ENCODE measurements around the gene PIGX. TPM values are rescaled to one million over a fixed set of nuclear protein-coding genes. Genes with fewer than 3 reads are reported as not detected.
"Not testable (repeated sequence)": the region's sequence is repeated elsewhere in the genome, so short reads cannot be mapped to it uniquely, and the experiment has no call there.

The PIGX gene
- total RNA-seq, 1 donor from 2014 or later, result 20.1 TPM

DNA sequence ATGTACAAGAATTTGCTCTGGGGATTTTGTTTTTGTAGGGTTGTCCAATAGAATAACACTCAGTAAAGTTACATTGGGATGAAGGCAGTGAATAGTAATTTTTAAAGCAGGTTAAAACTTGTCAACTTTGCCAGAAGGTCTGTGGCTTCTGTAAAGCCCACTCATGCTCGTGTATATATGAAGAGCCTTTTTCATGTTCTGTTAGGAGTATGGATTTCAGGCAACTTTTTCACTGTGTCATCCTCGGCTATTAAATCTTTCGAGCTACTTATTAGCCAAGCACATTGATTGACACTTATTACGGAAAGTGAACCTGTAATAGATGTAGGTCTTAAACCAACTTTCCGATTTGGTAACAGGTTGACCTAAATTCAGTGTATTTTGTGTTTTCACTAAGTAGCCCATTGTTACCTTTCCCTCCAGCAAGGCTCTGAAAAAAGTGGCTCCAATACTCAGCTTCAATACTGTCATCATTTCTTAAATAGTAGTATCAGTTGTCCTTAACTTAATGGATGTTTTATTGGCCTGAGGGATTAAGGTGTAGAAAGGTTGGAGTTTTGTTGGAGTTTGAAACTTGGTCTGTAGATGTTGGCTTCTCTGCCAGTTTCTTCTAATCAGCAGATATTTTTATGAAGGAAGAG lies 29.2 kb downstream of the PIGX start:
- TF ChIP-seq, protein P1, sequence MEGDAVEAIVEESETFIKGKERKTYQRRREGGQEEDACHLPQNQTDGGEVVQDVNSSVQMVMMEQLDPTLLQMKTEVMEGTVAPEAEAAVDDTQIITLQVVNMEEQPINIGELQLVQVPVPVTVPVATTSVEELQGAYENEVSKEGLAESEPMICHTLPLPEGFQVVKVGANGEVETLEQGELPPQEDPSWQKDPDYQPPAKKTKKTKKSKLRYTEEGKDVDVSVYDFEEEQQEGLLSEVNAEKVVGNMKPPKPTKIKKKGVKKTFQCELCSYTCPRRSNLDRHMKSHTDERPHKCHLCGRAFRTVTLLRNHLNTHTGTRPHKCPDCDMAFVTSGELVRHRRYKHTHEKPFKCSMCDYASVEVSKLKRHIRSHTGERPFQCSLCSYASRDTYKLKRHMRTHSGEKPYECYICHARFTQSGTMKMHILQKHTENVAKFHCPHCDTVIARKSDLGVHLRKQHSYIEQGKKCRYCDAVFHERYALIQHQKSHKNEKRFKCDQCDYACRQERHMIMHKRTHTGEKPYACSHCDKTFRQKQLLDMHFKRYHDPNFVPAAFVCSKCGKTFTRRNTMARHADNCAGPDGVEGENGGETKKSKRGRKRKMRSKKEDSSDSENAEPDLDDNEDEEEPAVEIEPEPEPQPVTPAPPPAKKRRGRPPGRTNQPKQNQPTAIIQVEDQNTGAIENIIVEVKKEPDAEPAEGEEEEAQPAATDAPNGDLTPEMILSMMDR (IDR thresholded peaks at IDR 0.05; ENCODE audit: partially characterized antibody, unreplicated experiment), result no peak
- Mint-ChIP-seq H3K4me1 (ENCODE audit: low read depth, unreplicated experiment) (peaks cover 7% of the 10 kb centered on the region), H3K4me3 (ENCODE audit: unreplicated experiment) (peak overlapping the region; percentile 96), H3K27ac (ENCODE audit: unreplicated experiment) (peak overlapping the region; percentile 96), H3K9me3 (ENCODE audit: unreplicated experiment) (peaks cover 9% of the 10 kb centered on the region), H3K36me3 (ENCODE audit: unreplicated experiment) (peaks cover 6% of the 10 kb centered on the region), H3K27me3 (ENCODE audit: unreplicated experiment) (peaks cover 7% of the 10 kb centered on the region)
- no peak for DNase-seq

DNA sequence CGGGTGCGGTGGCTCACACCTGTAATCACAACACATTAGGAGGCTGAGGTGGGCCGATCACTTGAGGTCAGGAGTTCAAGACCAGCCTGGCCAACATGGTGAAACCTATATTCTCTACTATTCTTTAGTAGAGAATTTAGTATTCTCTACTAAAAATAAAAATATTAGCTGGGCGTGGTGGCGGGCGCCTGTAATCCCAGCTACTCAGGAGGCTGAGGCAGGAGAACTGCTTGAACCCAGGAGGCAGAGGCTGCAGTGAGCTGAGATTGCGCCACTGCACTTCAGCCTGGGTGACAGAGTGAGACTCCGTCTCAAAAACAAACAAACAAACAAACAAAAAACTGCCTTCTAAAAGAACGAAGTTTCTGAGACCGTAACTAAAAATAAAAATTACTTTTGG lies 31.4 kb downstream of the PIGX start:
- not testable (repeated sequence) for DNase-seq; H3K27ac Mint-ChIP-seq (ENCODE audit: unreplicated experiment); H3K27me3 Mint-ChIP-seq (ENCODE audit: unreplicated experiment); H3K9me3 Mint-ChIP-seq (ENCODE audit: unreplicated experiment); H3K4me3 Mint-ChIP-seq (ENCODE audit: unreplicated experiment); H3K36me3 Mint-ChIP-seq (ENCODE audit: unreplicated experiment); H3K4me1 Mint-ChIP-seq (ENCODE audit: low read depth, unreplicated experiment)

DNA sequence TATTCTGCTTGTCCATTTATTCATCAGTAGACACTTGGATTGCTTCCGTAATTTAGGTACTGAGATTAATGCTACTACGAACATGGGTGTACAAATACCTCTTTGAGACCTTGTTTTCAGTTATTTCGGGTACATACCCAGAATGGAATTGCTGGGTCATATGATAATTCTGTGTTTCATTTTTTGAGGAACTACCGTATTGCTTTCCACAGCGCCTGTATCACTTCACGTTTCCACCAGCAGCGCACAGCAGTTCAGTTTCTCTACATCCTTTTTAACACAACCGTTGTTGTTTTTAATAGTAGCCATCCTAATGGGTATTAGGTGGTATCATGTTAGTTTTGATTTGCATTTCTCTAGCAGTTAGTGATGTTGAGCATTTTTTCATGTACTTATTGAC lies 36.9 kb downstream of the PIGX start:
- Mint-ChIP-seq H3K4me1 (ENCODE audit: low read depth, unreplicated experiment) (peaks cover 5% of the 10 kb centered on the region), H3K4me3 (ENCODE audit: unreplicated experiment) (no peak overlapping the region), H3K9me3 (ENCODE audit: unreplicated experiment) (peaks cover 1% of the 10 kb centered on the region), H3K36me3 (ENCODE audit: unreplicated experiment) (no peaks in the 10 kb centered on the region), H3K27me3 (ENCODE audit: unreplicated experiment) (peaks cover 3% of the 10 kb centered on the region), H3K27ac (ENCODE audit: unreplicated experiment) (no peak overlapping the region)
- TF ChIP-seq, protein P1 (IDR thresholded peaks at IDR 0.05; ENCODE audit: partially characterized antibody, unreplicated experiment), result no peak
- DNase-seq, result no peak

DNA sequence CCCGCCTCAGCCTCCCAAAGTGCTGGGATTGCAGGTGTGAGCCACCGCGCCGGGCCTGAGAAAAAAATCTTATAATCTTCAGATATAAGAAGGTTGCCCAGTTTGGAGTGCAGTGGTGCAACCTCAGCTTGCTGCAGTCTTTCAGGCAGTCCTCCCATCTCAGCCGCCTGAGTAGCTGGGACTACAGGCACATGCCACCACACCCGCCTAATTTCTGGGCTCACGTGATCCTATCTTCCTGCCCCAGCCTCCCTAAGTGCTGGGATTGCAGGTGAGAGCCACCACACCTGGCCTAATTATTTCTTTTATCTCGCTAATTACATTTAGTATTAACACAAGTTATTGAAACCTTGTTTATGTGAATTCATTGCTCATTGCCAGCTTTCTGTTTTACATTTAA lies 41.0 kb downstream of the PIGX start:
- TF ChIP-seq, protein P1 (IDR thresholded peaks at IDR 0.05; ENCODE audit: partially characterized antibody, unreplicated experiment), result no peak
- Mint-ChIP-seq H3K9me3 (ENCODE audit: unreplicated experiment) (peaks cover 11% of the 10 kb centered on the region), H3K36me3 (ENCODE audit: unreplicated experiment) (peaks cover 17% of the 10 kb centered on the region), H3K27ac (ENCODE audit: unreplicated experiment) (no peak overlapping the region), H3K4me1 (ENCODE audit: low read depth, unreplicated experiment) (peaks cover 11% of the 10 kb centered on the region), H3K4me3 (ENCODE audit: unreplicated experiment) (no peak overlapping the region), H3K27me3 (ENCODE audit: unreplicated experiment) (peaks cover 4% of the 10 kb centered on the region)
- no peak for DNase-seq

DNA sequence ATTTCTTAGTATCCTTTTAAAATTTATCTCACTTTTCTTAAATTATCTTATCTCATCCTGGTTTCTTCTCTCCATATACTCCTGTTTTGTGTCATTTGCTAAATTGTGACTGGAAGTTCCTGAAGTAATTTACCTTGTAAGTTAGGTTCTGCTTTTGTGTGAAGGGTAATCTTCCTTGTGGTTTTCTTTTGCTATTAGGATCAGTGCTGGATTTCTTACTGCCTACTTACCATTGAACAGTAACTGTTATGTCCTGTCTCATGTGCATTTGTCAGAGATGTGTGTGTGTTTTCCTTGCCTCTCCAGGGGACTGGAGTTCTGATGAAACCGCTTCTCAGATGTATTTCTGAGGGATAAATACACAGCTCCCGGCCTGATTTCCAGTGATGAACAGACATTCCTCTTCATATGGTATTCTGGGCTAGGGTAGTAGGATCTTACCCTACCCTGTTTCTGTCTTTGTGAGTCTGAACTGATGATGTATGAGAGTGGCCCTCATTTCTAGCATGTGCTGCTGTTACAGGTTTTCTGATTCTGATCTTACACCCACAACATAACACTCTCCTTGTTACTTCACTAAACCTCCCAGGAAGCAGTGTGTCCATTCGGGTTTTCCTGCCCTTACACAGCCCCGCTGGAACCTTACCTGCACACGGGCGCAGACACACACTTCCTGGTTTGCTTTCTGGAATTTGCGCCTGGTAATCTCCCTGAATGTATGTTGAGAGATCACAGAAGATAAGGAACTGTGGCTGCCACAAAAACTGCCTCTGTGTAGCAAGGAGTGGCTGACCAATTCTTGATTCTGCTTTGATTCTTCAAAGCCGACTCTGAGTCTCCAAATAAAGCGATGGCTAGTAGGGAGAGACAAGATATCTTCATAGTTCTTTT lies 42.2 kb downstream of the PIGX start:
- Mint-ChIP-seq H3K27me3 (ENCODE audit: unreplicated experiment) (peaks cover 3% of the 10 kb centered on the region), H3K9me3 (ENCODE audit: unreplicated experiment) (peaks cover 12% of the 10 kb centered on the region), H3K4me1 (ENCODE audit: low read depth, unreplicated experiment) (peaks cover 11% of the 10 kb centered on the region), H3K4me3 (ENCODE audit: unreplicated experiment) (no peak overlapping the region), H3K27ac (ENCODE audit: unreplicated experiment) (peak overlapping the region; percentile 50), H3K36me3 (ENCODE audit: unreplicated experiment) (peaks cover 17% of the 10 kb centered on the region)
- no peak for DNase-seq
- TF ChIP-seq, protein P1 (IDR thresholded peaks at IDR 0.05; ENCODE audit: partially characterized antibody, unreplicated experiment), result no peak

Data from glutamatergic neuron (in vitro differentiated cells).